GM12864 (cell line): ENCODE data around the gene LINGO1.

Experiments used
- DNase-seq: peaks from one replicate; pipeline ENCODE4 v3.0.0-alpha.2; 2011; ENCODE audit warnings: low read depth
- H3K4me3 ChIP-seq: 2 replicates; pipeline ENCODE4 v1.5.1; 2011; ENCODE audit warnings: mild to moderate bottlenecking, low read depth, low read length, control low read depth
- CTCF ChIP-seq: IDR thresholded peaks from 2 replicates; pipeline ENCODE4 v1.5.1; 2011; ENCODE audit warnings: low read depth, mild to moderate bottlenecking, moderate library complexity, low read length, control low read depth, inconsistent platforms; ENCODE audit errors: missing control alignments

Gene LINGO1

GRCh38 chr15:77567202-77567601 lies 65.5 kb downstream of the LINGO1 start:
- H3K4me3 ChIP-seq, result no peak overlapping the region
- no peak for DNase-seq
- no peak for TF ChIP-seq CTCF

- no peak for TF ChIP-seq CTCF
- no peak overlapping the region for H3K4me3 ChIP-seq
- DNase-seq, result no peak
Measured at GRCh38 chr15:77566092-77566491, 66.6 kb downstream of the LINGO1 start.

- TF ChIP-seq CTCF, result no peak
- no peak for DNase-seq
- no peak overlapping the region for H3K4me3 ChIP-seq
Measured at GRCh38 chr15:77565378-77565915, 67.3 kb downstream of the LINGO1 start.

- H3K4me3 ChIP-seq, result no peak overlapping the region
- no peak for TF ChIP-seq CTCF
- DNase-seq, result no peak
Measured at GRCh38 chr15:77564938-77565337, 67.8 kb downstream of the LINGO1 start.

- no peak overlapping the region for H3K4me3 ChIP-seq
- TF ChIP-seq CTCF, result no peak
- DNase-seq, result no peak
Measured at GRCh38 chr15:77564341-77564740, 68.4 kb downstream of the LINGO1 start.

- no peak overlapping the region for H3K4me3 ChIP-seq
- no peak for DNase-seq
- TF ChIP-seq CTCF, result no peak
Measured at GRCh38 chr15:77563623-77564156, 69.0 kb downstream of the LINGO1 start.
